Ovary (tissue), 9 donors: ENCODE results near the gene CDSN. TPM values are rescaled to one million over a fixed set of nuclear protein-coding genes. Genes with fewer than 3 reads are reported as not detected.

Source experiments
- DNase-seq, 5 donors: peaks; one replicate each; pipeline ENCODE4 v3.0.0-alpha.2; 2019 to 2020
- H3K27ac ChIP-seq, 2 donors: fragments of 200-600 bp; one replicate each; pipeline versions ENCODE4 v1.5.1 to v1.8.0; 2019 to 2022
- H3K27me3 ChIP-seq: fragments of 200-600 bp; one replicate; pipeline ENCODE4 v1.8.0; 2022
- H3K36me3 ChIP-seq: fragments of 200-600 bp; sonication (generic); one replicate; pipeline ENCODE4 v1.5.1; 2019
- H3K4me1 ChIP-seq: one replicate; pipeline ENCODE4 v1.8.1; 2013; ENCODE audit warnings: mild to moderate bottlenecking, moderate library complexity; ENCODE audit not compliant: insufficient read depth
- H3K4me3 ChIP-seq: fragments of 200-600 bp; sonication (generic); one replicate; pipeline ENCODE4 v1.5.1; 2017
- H3K9me3 ChIP-seq, 2 donors: fragments of 200-600 bp in 1 of 2; sonication (generic) in 1 of 2; one replicate each; pipeline versions ENCODE4 v1.5.1 to v1.8.1; 2013 to 2019; ENCODE audit warnings: mild to moderate bottlenecking in 1 of 2, moderate library complexity in 1 of 2
- EP300 ChIP-seq: sonication (generic); formaldehyde crosslinking; IDR thresholded peaks from one replicate; pipeline ENCODE4 v1.6.1; 2017; ENCODE audit warnings: antibody characterized with exemption
- POLR2A ChIP-seq: fragments of 450-650 bp; IDR thresholded peaks from one replicate; pipeline ENCODE4 v1.6.1; 2017; ENCODE audit warnings: antibody characterized with exemption, mild to moderate bottlenecking, moderate library complexity
- whole genome bisulfite sequencing, 3 donors: extraction: QIAGEN DNeasy Blood & Tissue Kit in 1 of 3; methylation state at CpG; one replicate each; pipeline versions ENCODE4 v1.1.5 to v1.1.7; 2013 to 2017; 5-methylcytosine and 5-hydroxymethylcytosine counted together
- intact Hi-C, 4 donors: fragments of 100-400 bp; cut with DNase I; formaldehyde crosslinking; loops; one replicate each; pipeline versions ENCODE4 v1.11.0 to v1.15.1; 2022 to 2023
- polyA plus RNA-seq, 2 donors: library from polyadenylated mRNA; stranded (reverse); fragments of 200-250 nt in 1 of 2; fragments of 350-450 nt in 1 of 2; fragmentation: Illumina TruSeq in 1 of 2; extraction: RNeasy Lipid Tissue Mini Kit (QIAGEN cat#74804) in 1 of 2; gene quantifications; one replicate each; pipeline ENCODE4 v1.2.3, GENCODE V29; 2013 to 2014
- total RNA-seq, 7 donors: library from RNA; depleted of rRNA in 2 of 7; stranded (reverse); fragments of >200 nt in 2 of 7; fragmentation: NEBNext Ultra II Directional in 3 of 7; extraction: Animal tissue kit (Norgen Biotek cat#: 25700) in 3 of 7; gene quantifications; one replicate each; pipeline versions ENCODE4 v1.1.0 to v1.2.4, GENCODE V29; 2016 to 2023
- TF ChIP-seq, protein P1 (sequence below), 3 donors: fragments of 450-650 bp in 2 of 3; fragments of 200-600 bp in 1 of 3; IDR thresholded peaks; one replicate each; pipeline versions ENCODE4 v1.5.1 to v1.8.0; 2016 to 2022; ENCODE audit warnings: antibody characterized with exemption in 3 of 3, mild to moderate bottlenecking in 1 of 3
- donor health status: DM: no; HTN: no; CAD: no; lungs with moderate emphysema.
- donor health status: DM: no; HTN: no; CAD: no.
- donor health status: Bipolar disorder and iron deficiency.
- donor health status: DM: yes; HTN: yes; CAD: no.
- donor health status: DM: no; HTN: no; CAD: no.
- donor health status: DM: yes; HTN: yes; CAD: no.

CDSN gene
- total and polyA plus RNA-seq, 9 donors: 0.05 to 0.34 TPM; not detected in 7

DNA sequence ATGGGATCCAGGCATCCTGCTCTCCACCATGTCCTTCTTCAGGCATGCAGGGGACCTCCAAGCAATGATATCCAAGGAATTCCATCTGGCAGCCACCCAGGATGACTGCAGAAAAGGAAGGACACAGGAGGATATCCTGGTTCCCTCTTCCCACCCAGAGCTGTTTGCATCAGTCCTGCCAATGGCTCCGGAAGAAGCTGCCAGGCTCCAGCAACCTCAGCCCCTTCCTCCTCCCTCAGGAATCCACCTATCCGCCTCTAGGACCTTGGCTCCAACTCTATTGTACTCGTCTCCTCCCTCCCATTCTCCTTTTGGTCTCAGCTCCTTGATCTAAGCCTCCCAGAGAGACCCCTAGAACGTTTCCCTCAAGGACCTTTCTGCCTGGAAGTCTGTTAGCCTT is 19.4 kb upstream of the CDSN start:
- H3K4me3 ChIP-seq: no peak overlapping the region
- H3K27me3 ChIP-seq: no peaks in the 10 kb centered on the region
- no peaks in the 10 kb centered on the region for H3K9me3 ChIP-seq
- no peaks in the 10 kb centered on the region for H3K4me1 ChIP-seq
- no peak overlapping the region for H3K27ac ChIP-seq
- intact Hi-C loops: loop anchor here (5.0 kb wide), 2 partner anchors 53 to 228 kb away; no protein-coding TSS in a partner anchor
- no peaks in the 10 kb centered on the region for H3K36me3 ChIP-seq
- WGBS, 3 donors: 0 to 4% (median 2%) methylated on average over 4 of the region's 4 CpGs
- TF ChIP-seq POLR2A (no peak), EP300 (no peak)
- TF ChIP-seq, protein P1, sequence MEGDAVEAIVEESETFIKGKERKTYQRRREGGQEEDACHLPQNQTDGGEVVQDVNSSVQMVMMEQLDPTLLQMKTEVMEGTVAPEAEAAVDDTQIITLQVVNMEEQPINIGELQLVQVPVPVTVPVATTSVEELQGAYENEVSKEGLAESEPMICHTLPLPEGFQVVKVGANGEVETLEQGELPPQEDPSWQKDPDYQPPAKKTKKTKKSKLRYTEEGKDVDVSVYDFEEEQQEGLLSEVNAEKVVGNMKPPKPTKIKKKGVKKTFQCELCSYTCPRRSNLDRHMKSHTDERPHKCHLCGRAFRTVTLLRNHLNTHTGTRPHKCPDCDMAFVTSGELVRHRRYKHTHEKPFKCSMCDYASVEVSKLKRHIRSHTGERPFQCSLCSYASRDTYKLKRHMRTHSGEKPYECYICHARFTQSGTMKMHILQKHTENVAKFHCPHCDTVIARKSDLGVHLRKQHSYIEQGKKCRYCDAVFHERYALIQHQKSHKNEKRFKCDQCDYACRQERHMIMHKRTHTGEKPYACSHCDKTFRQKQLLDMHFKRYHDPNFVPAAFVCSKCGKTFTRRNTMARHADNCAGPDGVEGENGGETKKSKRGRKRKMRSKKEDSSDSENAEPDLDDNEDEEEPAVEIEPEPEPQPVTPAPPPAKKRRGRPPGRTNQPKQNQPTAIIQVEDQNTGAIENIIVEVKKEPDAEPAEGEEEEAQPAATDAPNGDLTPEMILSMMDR (IDR thresholded peaks at IDR 0.05): no peak
- no peak for DNase-seq

DNA sequence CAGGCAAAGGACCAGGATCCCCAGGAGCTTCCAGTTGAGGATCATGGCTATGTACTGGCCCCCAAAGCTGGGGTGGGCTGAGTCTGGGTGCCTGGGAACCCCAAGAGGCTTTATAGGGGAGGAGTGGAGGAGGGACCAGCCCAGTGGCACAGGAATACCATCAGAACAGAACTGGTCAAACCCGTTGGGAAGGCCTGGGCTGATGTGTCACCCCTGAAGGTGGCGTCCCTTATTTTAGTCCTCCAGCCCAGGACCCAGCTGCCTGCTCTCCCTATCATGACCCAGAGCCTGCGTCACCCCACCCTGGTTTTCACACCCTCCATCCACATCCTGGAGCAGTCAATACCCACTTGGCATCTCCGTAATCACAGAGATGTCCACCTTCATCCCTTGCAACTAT is 18.7 kb upstream of the CDSN start, which contains the start of gene PSORS1C2:
TSS of gene PSORS1C2 (minus strand) at position 85 of the 400 bp plus-strand sequence. CDS start at position 45, 40 bp downstream.
- no peaks in the 10 kb centered on the region for H3K36me3 ChIP-seq
- no peak within 1 kb of the TSS for H3K27ac ChIP-seq
- DNase-seq: peak in 1 of 5 donors; percentile 23
- 88 to 93% (median 91%) methylated on average over 4 of the region's 4 CpGs for WGBS, 3 donors
- H3K27me3 ChIP-seq: no peaks in the 10 kb centered on the region
- TF ChIP-seq, protein P1 (IDR thresholded peaks at IDR 0.05): no peak
- TF ChIP-seq EP300: no peak
- TF ChIP-seq POLR2A: no peak
- intact Hi-C loops: loop anchor here (5.0 kb wide), 2 partner anchors 53 to 228 kb away; no protein-coding TSS in a partner anchor
- no peaks in the 10 kb centered on the region for H3K9me3 ChIP-seq
- H3K4me1 ChIP-seq: no peaks in the 10 kb centered on the region
- H3K4me3 ChIP-seq: no peak within 1 kb of the TSS

DNA sequence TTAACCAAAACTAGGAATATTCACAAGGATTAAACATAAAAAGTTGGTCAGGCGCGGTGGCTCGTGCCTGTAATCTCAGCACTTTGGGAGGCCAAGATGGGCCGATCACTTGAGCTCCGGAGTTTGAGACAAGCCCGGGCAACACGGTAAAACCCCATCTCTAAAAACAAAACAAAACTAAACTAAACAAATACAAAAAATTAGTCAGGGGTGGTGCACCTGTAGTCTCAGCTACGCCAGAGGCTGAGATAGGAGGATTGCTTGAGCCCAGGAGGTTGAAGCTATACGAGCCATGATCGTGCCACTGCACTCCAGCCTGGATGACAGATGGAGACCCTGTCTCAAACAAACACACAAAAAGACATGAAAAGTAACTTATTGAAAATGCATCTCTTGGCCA is 15.5 kb upstream of the CDSN start:
- no peaks in the 10 kb centered on the region for H3K36me3 ChIP-seq
- H3K27me3 ChIP-seq: no peaks in the 10 kb centered on the region
- H3K27ac ChIP-seq: no peak overlapping the region
- no peak for TF ChIP-seq EP300
- TF ChIP-seq, protein P1 (IDR thresholded peaks at IDR 0.05): no peak
- no peak for TF ChIP-seq POLR2A
- no peaks in the 10 kb centered on the region for H3K4me1 ChIP-seq
- intact Hi-C loops: loop anchor here (2.0 to 5.0 kb wide), 3 partner anchors 57 to 233 kb away; no protein-coding TSS in a partner anchor
- no peak for DNase-seq
- H3K4me3 ChIP-seq: no peak overlapping the region
- H3K9me3 ChIP-seq: no peaks in the 10 kb centered on the region
- 82 to 89% (median 86%) methylated on average over 10 of the region's 10 CpGs for WGBS, 3 donors

DNA sequence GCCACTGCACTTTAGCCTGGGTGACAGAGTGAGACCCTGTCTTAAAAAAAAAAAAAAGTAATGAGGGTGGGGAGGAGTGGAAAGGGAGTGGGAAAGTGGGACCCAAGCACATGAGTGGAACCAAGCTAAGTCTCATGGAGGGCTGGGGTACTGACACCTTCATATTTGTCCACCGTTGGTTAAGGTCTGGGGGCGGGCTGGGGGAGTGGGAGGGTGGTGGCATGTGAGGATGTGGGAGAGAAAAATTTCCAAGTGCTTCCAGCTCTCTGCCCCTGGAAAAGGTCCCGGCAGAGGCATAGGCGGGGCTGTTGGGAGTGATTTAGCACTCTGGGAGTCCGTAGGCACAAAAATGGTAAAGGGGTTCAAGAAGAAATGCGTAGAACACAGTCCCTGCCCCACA is 12.6 kb upstream of the CDSN start:
- Histone ChIP-seq H3K4me3 (no peak overlapping the region), H3K27ac (no peak overlapping the region), H3K36me3 (no peaks in the 10 kb centered on the region), H3K4me1 (no peaks in the 10 kb centered on the region), H3K27me3 (no peaks in the 10 kb centered on the region), H3K9me3 (no peaks in the 10 kb centered on the region)
- peak in 1 of 5 donors; percentile 13 for DNase-seq
- WGBS, 3 donors: 36 to 48% (median 44%) methylated on average over 6 of the region's 6 CpGs
- TF ChIP-seq, protein P1 (IDR thresholded peaks at IDR 0.05): no peak
- TF ChIP-seq POLR2A: no peak
- no peak for TF ChIP-seq EP300
- intact Hi-C loops: no loop called here
